AG09309 (cell line): ENCODE measurements around the gene ZNF8.

Experiments
- DNase-seq: peaks from one replicate; pipeline ENCODE4 v3.0.0-alpha.2; 2010; ENCODE audit warnings: low read depth
- H3K4me3 ChIP-seq: 2 replicates; pipeline ENCODE4 v1.5.1; 2011; ENCODE audit warnings: mild to moderate bottlenecking, low read depth, low read length, moderate library complexity; ENCODE audit not compliant: control insufficient read depth
- TF ChIP-seq, protein P1 (sequence below): IDR thresholded peaks from 2 replicates; pipeline ENCODE4 v1.5.1; 2011; ENCODE audit warnings: mild to moderate bottlenecking, low read depth, low read length, inconsistent platforms; ENCODE audit not compliant: insufficient read depth, control insufficient read depth; ENCODE audit errors: missing control alignments

The ZNF8 gene

DNA sequence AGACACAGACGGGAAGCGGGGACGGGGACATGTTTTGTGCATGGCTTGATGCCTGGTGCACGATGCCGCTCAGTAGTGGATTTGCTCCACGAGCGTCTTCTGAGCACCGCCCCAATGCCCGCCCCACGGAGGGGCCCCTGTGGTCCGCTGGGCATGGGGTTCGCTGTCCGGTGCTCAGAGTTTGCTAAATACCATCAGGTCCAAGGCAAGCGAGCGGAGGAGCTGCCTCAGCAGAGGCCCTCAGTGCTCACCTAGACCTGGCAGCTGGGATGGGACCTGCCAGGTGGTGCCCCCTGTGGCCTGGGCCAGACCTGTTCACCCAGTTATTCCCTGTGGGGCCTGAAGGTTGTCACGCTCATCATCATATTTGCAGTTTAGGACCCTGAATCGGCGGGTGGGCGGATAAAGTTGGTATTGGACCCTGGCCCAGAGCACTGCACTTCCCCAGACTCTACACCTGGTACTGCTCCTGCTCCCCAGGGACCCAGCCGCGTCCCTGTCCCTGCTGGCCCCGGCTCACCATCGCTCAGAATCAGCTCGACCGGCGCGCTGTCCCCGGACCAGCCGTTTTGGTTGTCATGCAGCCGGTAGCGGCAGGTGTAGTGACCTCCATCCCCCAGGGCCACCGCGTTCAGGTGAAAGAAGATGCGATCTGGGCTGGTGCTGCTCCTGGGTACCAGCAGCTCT lies 72.3 kb downstream of the ZNF8 start:
- DNase-seq: no peak
- TF ChIP-seq, protein P1, sequence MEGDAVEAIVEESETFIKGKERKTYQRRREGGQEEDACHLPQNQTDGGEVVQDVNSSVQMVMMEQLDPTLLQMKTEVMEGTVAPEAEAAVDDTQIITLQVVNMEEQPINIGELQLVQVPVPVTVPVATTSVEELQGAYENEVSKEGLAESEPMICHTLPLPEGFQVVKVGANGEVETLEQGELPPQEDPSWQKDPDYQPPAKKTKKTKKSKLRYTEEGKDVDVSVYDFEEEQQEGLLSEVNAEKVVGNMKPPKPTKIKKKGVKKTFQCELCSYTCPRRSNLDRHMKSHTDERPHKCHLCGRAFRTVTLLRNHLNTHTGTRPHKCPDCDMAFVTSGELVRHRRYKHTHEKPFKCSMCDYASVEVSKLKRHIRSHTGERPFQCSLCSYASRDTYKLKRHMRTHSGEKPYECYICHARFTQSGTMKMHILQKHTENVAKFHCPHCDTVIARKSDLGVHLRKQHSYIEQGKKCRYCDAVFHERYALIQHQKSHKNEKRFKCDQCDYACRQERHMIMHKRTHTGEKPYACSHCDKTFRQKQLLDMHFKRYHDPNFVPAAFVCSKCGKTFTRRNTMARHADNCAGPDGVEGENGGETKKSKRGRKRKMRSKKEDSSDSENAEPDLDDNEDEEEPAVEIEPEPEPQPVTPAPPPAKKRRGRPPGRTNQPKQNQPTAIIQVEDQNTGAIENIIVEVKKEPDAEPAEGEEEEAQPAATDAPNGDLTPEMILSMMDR: no peak
- no peak overlapping the region for H3K4me3 ChIP-seq

DNA sequence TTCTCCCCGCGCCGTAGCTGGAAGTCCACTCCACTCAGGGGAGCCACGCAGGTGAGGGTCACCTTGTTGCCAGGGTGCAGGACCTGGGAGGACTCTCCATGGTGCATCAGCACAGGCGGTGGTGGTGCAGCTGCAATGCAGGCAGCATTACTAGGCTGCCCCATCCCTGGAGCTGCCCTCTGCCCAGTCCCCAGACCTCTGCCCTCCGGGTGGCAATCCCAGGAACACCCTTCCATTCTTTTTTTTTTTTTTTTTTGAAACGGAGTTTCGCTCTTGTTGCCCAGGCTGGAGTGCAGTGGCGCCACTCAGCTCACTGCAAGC lies 72.8 kb downstream of the ZNF8 start:
- no peak overlapping the region for H3K4me3 ChIP-seq
- DNase-seq: no peak
- TF ChIP-seq, protein P1: no peak

DNA sequence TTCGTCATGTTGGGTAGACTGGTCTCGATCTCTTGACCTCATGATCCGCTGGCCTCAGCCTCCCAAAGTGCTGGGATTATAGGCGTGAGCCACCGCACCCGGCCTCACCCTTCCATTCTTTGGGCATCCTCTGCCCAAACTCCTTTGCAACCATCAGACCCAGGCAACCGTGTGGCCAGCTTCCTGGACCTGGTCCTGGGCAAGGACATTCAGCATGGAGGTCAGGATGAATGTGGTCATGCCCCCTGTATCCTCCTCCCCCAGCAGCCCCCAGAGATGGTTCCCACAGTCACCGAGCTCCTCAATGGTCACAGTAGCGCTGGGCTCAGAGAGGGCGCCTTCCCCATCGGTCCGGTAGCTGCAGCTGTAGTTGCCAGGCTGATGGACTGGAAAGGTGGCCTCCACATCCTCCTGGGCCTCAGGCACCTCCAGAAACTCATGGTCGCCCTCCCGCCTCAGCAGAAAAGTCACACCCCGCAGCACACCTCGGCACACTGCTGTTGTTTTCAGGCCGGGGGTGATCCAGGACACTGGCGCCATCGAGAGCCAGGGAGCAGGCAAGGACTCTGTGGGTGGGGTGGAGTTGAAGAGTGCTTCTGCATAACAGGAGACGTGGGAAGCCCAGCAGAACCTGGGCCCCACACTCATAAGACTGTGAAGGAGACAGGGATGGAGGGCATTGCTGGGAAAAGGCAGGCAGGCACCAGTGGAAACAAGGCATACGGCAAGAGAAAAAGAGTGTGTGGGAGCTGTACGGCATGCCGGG lies 73.4 kb downstream of the ZNF8 start:
- TF ChIP-seq, protein P1: no peak
- no peak overlapping the region for H3K4me3 ChIP-seq
- DNase-seq: no peak
